H1 (cell line): ENCODE measurements around the gene ELMO1. TPM values are rescaled to one million over a fixed set of nuclear protein-coding genes. Genes with fewer than 3 reads are reported as not detected.

Experiments used
- CEBPB ChIP-seq: IDR thresholded peaks from 2 replicates; pipeline ENCODE4 v1.6.1; 2012; ENCODE audit warnings: low read depth, low read length
- POLR2AphosphoS5 ChIP-seq: IDR thresholded peaks from 2 replicates; pipeline ENCODE4 v1.6.1; 2011; ENCODE audit warnings: low read depth, low read length
- TCF12 ChIP-seq: IDR thresholded peaks from 2 replicates; pipeline ENCODE4 v1.6.1; 2011; ENCODE audit warnings: low read depth, mild to moderate bottlenecking, low read length
- YY1 ChIP-seq: IDR thresholded peaks from 2 replicates; pipeline ENCODE4 v1.6.1; 2011; ENCODE audit warnings: low read depth, mild to moderate bottlenecking, low read length
- polyA plus RNA-seq, 7 experiments: library from polyadenylated mRNA; depleted of rRNA in 3 of 7; stranded (reverse) in 5 of 7; unstranded in 2 of 7; fragments of >200 nt in 5 of 7; fragments of 200-250 nt in 2 of 7; gene quantifications; 1 replicate in 5 of 7; 2 replicates in 1 of 7; 4 replicates in 1 of 7; pipeline versions ENCODE4 v1.2.1 to v1.2.3, GENCODE V29; 2011 to 2013; ENCODE audit warnings: missing spikeins in 2 of 7, mixed read lengths in 2 of 7
- total RNA-seq: library from RNA; stranded (reverse); fragmentation: NEBNext Ultra II Directional; extraction: Animal tissue kit (Norgen Biotek cat#: 25700); gene quantifications from 2 replicates; pipeline ENCODE4 v1.2.1, GENCODE V29; 2021
- TF ChIP-seq, protein P1 (sequence below): fragments of 300-600 bp; sonication (generic); IDR thresholded peaks from 2 replicates; pipeline ENCODE4 v1.7.1; 2012; ENCODE audit warnings: low read length, moderate library complexity, mild to moderate bottlenecking, inconsistent platforms; ENCODE audit not compliant: insufficient replicate concordance

Gene ELMO1
- total and polyA plus RNA-seq, 2 of the 8 experiments (the other 6 are each of a cell fraction or from before 2014, with no cell fraction given), result 18.4 to 21.0 TPM

DNA sequence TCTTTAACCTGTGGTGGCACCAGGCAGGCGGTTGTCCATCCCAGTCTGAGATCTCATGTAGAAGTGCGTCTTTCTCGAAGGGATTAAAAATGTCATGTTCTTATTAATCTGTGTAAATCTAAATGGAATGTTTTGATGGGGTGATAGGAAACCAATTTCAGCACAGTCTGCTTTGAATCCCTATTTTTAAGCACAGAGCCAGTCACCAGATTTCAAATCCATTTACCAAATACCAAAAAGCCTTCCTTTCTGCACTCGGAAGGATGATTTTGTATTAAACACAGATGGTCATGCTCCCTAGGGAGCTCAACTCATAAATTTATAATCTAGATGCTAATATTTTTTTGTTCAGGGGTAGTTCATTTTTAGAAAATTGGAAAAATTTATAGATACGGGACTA lies 563.8 kb downstream of the ELMO1 start (continued):
- TF ChIP-seq, protein P1, sequence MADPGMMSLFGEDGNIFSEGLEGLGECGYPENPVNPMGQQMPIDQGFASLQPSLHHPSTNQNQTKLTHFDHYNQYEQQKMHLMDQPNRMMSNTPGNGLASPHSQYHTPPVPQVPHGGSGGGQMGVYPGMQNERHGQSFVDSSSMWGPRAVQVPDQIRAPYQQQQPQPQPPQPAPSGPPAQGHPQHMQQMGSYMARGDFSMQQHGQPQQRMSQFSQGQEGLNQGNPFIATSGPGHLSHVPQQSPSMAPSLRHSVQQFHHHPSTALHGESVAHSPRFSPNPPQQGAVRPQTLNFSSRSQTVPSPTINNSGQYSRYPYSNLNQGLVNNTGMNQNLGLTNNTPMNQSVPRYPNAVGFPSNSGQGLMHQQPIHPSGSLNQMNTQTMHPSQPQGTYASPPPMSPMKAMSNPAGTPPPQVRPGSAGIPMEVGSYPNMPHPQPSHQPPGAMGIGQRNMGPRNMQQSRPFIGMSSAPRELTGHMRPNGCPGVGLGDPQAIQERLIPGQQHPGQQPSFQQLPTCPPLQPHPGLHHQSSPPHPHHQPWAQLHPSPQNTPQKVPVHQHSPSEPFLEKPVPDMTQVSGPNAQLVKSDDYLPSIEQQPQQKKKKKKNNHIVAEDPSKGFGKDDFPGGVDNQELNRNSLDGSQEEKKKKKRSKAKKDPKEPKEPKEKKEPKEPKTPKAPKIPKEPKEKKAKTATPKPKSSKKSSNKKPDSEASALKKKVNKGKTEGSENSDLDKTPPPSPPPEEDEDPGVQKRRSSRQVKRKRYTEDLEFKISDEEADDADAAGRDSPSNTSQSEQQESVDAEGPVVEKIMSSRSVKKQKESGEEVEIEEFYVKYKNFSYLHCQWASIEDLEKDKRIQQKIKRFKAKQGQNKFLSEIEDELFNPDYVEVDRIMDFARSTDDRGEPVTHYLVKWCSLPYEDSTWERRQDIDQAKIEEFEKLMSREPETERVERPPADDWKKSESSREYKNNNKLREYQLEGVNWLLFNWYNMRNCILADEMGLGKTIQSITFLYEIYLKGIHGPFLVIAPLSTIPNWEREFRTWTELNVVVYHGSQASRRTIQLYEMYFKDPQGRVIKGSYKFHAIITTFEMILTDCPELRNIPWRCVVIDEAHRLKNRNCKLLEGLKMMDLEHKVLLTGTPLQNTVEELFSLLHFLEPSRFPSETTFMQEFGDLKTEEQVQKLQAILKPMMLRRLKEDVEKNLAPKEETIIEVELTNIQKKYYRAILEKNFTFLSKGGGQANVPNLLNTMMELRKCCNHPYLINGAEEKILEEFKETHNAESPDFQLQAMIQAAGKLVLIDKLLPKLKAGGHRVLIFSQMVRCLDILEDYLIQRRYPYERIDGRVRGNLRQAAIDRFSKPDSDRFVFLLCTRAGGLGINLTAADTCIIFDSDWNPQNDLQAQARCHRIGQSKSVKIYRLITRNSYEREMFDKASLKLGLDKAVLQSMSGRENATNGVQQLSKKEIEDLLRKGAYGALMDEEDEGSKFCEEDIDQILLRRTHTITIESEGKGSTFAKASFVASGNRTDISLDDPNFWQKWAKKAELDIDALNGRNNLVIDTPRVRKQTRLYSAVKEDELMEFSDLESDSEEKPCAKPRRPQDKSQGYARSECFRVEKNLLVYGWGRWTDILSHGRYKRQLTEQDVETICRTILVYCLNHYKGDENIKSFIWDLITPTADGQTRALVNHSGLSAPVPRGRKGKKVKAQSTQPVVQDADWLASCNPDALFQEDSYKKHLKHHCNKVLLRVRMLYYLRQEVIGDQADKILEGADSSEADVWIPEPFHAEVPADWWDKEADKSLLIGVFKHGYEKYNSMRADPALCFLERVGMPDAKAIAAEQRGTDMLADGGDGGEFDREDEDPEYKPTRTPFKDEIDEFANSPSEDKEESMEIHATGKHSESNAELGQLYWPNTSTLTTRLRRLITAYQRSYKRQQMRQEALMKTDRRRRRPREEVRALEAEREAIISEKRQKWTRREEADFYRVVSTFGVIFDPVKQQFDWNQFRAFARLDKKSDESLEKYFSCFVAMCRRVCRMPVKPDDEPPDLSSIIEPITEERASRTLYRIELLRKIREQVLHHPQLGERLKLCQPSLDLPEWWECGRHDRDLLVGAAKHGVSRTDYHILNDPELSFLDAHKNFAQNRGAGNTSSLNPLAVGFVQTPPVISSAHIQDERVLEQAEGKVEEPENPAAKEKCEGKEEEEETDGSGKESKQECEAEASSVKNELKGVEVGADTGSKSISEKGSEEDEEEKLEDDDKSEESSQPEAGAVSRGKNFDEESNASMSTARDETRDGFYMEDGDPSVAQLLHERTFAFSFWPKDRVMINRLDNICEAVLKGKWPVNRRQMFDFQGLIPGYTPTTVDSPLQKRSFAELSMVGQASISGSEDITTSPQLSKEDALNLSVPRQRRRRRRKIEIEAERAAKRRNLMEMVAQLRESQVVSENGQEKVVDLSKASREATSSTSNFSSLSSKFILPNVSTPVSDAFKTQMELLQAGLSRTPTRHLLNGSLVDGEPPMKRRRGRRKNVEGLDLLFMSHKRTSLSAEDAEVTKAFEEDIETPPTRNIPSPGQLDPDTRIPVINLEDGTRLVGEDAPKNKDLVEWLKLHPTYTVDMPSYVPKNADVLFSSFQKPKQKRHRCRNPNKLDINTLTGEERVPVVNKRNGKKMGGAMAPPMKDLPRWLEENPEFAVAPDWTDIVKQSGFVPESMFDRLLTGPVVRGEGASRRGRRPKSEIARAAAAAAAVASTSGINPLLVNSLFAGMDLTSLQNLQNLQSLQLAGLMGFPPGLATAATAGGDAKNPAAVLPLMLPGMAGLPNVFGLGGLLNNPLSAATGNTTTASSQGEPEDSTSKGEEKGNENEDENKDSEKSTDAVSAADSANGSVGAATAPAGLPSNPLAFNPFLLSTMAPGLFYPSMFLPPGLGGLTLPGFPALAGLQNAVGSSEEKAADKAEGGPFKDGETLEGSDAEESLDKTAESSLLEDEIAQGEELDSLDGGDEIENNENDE, result no peak
- TF ChIP-seq TCF12, result no peak
- TF ChIP-seq CEBPB, result no peak
- TF ChIP-seq POLR2AphosphoS5, result no peak
- no peak for TF ChIP-seq YY1
